Naive thymus-derived CD4-positive, alpha-beta T cell (primary cell): ENCODE results near the gene SYNE2. TPM values are rescaled to one million over a fixed set of nuclear protein-coding genes. Genes with fewer than 3 reads are reported as not detected.

ENCODE experiments used
- ATAC-seq: fragments of 150-1000 bp; cut with Tn5 transposase; 2 replicates; pipeline ENCODE4 v1.10.0; 2021; ENCODE audit warnings: mild to moderate bottlenecking, moderate library complexity
- CTCF ChIA-PET: fragments of 350-600 bp; sonication (Branson Sonifier 250); formaldehyde crosslinking; loops from one replicate; lab custom pipeline; 2021; ENCODE audit warnings: antibody characterized with exemption; lab: Charles Lee
- POLR2A ChIA-PET: fragments of 350-600 bp; sonication (Branson Sonifier 250); formaldehyde crosslinking; loops from one replicate; lab custom pipeline; 2021; ENCODE audit warnings: antibody characterized with exemption, inconsistent platforms; lab: Charles Lee
- DNase-seq, 9 donors: peaks; one replicate each; pipeline versions ENCODE4 v3.0.0 to v3.0.0-alpha.2; 2020 to 2022; ENCODE audit warnings: mixed read lengths in 1 of 9
- H3K27ac ChIP-seq: one replicate; pipeline ENCODE4 v1.7.0; 2013; ENCODE audit warnings: mild to moderate bottlenecking, low read depth, low read length, moderate library complexity
- H3K27me3 ChIP-seq, 2 donors: one replicate each; pipeline ENCODE4 v1.7.0; 2013; ENCODE audit warnings: low read length in 2 of 2, mild to moderate bottlenecking in 2 of 2, moderate library complexity in 2 of 2; ENCODE audit not compliant: control insufficient read depth in 2 of 2, insufficient read depth in 2 of 2
- H3K36me3 ChIP-seq, 3 experiments: 1 replicate in 2 of 3; 2 replicates in 1 of 3; pipeline ENCODE4 v1.7.0; 2013; ENCODE audit warnings: low read length in 3 of 3, mild to moderate bottlenecking in 3 of 3, moderate library complexity in 1 of 3; ENCODE audit not compliant: insufficient read depth in 3 of 3, control insufficient read depth in 2 of 3
- H3K4me1 ChIP-seq, 2 donors: one replicate each; pipeline ENCODE4 v1.7.0; 2013; ENCODE audit warnings: low read length in 2 of 2, mild to moderate bottlenecking in 2 of 2, moderate library complexity in 1 of 2; ENCODE audit not compliant: control insufficient read depth in 2 of 2, insufficient read depth in 2 of 2
- H3K4me3 ChIP-seq: 2 replicates; pipeline ENCODE4 v1.7.0; 2013; ENCODE audit warnings: mild to moderate bottlenecking, low read length
- H3K9me3 ChIP-seq, 3 experiments: 1 replicate in 2 of 3; 2 replicates in 1 of 3; pipeline ENCODE4 v1.7.0; 2013; ENCODE audit warnings: low read length in 3 of 3; ENCODE audit not compliant: control insufficient read depth in 2 of 3
- H3K27ac Mint-ChIP-seq, 9 donors: one replicate each; pipeline ENCODE4 v1.8.0; 2020 to 2022; ENCODE audit warnings: mixed read lengths in 9 of 9, mild to moderate bottlenecking in 8 of 9, moderate library complexity in 5 of 9, inconsistent platforms in 2 of 9
- H3K27me3 Mint-ChIP-seq, 5 donors: one replicate each; pipeline ENCODE4 v1.8.0; 2021 to 2022; ENCODE audit warnings: mixed read lengths in 5 of 5, mild to moderate bottlenecking in 1 of 5
- H3K36me3 Mint-ChIP-seq, 5 donors: one replicate each; pipeline ENCODE4 v1.8.0; 2020 to 2022; ENCODE audit warnings: mixed read lengths in 5 of 5, mild to moderate bottlenecking in 3 of 5, inconsistent platforms in 1 of 5
- H3K4me1 Mint-ChIP-seq, 7 donors: one replicate each; pipeline ENCODE4 v1.8.0; 2020 to 2022; ENCODE audit warnings: mixed read lengths in 7 of 7, mild to moderate bottlenecking in 3 of 7, inconsistent platforms in 1 of 7
- H3K4me3 Mint-ChIP-seq, 10 donors: one replicate each; pipeline ENCODE4 v1.8.0; 2020 to 2022; ENCODE audit warnings: mild to moderate bottlenecking in 10 of 10, mixed read lengths in 10 of 10, moderate library complexity in 6 of 10, inconsistent platforms in 2 of 10
- H3K9me3 Mint-ChIP-seq, 11 donors: one replicate each; pipeline ENCODE4 v1.8.0; 2020 to 2022; ENCODE audit warnings: mixed read lengths in 11 of 11, mild to moderate bottlenecking in 4 of 11, inconsistent platforms in 1 of 11, moderate library complexity in 1 of 11
- intact Hi-C, 2 donors: fragments of 100-400 bp; cut with micrococcal nuclease; formaldehyde crosslinking; loops; one replicate each; pipeline ENCODE4 v1.15.1; 2023
- polyA plus RNA-seq, 2 donors: library from polyadenylated mRNA; unstranded; fragments of 300-500 nt; fragmentation: Illumina TruSeq; gene quantifications; one replicate each; pipeline ENCODE4 v1.2.3, GENCODE V29; 2021
- total RNA-seq, 6 experiments: library from RNA in 5 of 6; stranded (reverse) in 5 of 6; gene quantifications; 1 replicate in 5 of 6; 2 replicates in 1 of 6; pipeline ENCODE4 v1.2.3 and lab custom pipeline; 2021 to 2026

SYNE2 gene
- total and polyA plus RNA-seq, 7 experiments from 2014 or later, result 22.4 to 170 (median 139) TPM

- peaks cover 0 to 33% (median 12%) of the 10 kb centered on the region in 5 donors for H3K36me3 Mint-ChIP-seq
- peak overlapping the region in 4 of 10 donors; percentile 1 to 45 (median 30) for H3K4me3 Mint-ChIP-seq
- Histone ChIP-seq H3K4me3 (no peak overlapping the region), H3K27me3 (no peaks in the 10 kb centered on the region), H3K27ac (no peak overlapping the region), H3K4me1 (peaks cover 10 to 22% of the 10 kb centered on the region in 2 donors), H3K9me3 (no peaks in the 10 kb centered on the region), H3K36me3 (no peaks in the 10 kb centered on the region)
- POLR2A ChIA-PET, result no interaction called here
- peak overlapping the region in 3 of 9 donors; percentile 3 to 42 (median 12) for H3K27ac Mint-ChIP-seq
- peak; percentile 59 for ATAC-seq
- CTCF ChIA-PET, result no interaction called here
- intact Hi-C loops, result loop anchor here in 1 of 2 donors (5.0 kb wide), 1 partner anchor 37 kb away; no protein-coding TSS in a partner anchor
- H3K9me3 Mint-ChIP-seq, result peaks cover 0 to 8% (median 0%) of the 10 kb centered on the region in 11 donors
- H3K4me1 Mint-ChIP-seq, result peaks cover 24 to 50% (median 38%) of the 10 kb centered on the region in 7 donors
- H3K27me3 Mint-ChIP-seq, result peaks cover 0 to 8% (median 0%) of the 10 kb centered on the region in 5 donors
- no peak for DNase-seq
Measured at GRCh38 chr14:63899953-63900352, 47.1 kb downstream of the SYNE2 start.

GRCh38 chr14:63901434-63902085 is 48.8 kb downstream of the SYNE2 start:
- CTCF ChIA-PET, result no interaction called here
- Histone ChIP-seq H3K4me3 (no peak overlapping the region), H3K27ac (no peak overlapping the region), H3K36me3 (no peaks in the 10 kb centered on the region), H3K9me3 (no peaks in the 10 kb centered on the region), H3K4me1 (peaks cover 10 to 22% of the 10 kb centered on the region in 2 donors), H3K27me3 (no peaks in the 10 kb centered on the region)
- Mint-ChIP-seq H3K4me1 (peaks cover 29 to 66% (median 47%) of the 10 kb centered on the region in 7 donors), H3K4me3 (peak overlapping the region in 1 of 10 donors; percentile 41), H3K36me3 (peaks cover 0 to 34% (median 12%) of the 10 kb centered on the region in 5 donors), H3K27ac (peak overlapping the region in 2 of 9 donors; percentile 12 to 65), H3K9me3 (peaks cover 0 to 8% (median 0%) of the 10 kb centered on the region in 11 donors), H3K27me3 (peaks cover 0 to 5% (median 0%) of the 10 kb centered on the region in 5 donors)
- no peak for ATAC-seq
- no peak for DNase-seq
- POLR2A ChIA-PET, result interaction anchor here (1.0 kb wide), 3 partner anchors 11 to 46 kb away, joined by 3 read pairs; no protein-coding TSS in a partner anchor
- intact Hi-C loops, result loop anchor here in 1 of 2 donors (5.0 kb wide), 1 partner anchor 36 kb away; no protein-coding TSS in a partner anchor

GRCh38 chr14:63902375-63902976 is 49.7 kb downstream of the SYNE2 start:
- DNase-seq (no peak), ATAC-seq (no peak)
- H3K4me1 ChIP-seq, result peaks cover 10 to 25% of the 10 kb centered on the region in 2 donors
- H3K4me3 Mint-ChIP-seq, result no peak overlapping the region
- peak overlapping the region in 6 of 9 donors; percentile 1 to 70 (median 58) for H3K27ac Mint-ChIP-seq
- POLR2A ChIA-PET, result interaction anchor here (1.0 to 1.2 kb wide), 3 partner anchors 9 to 47 kb away, joined by 3 read pairs; no protein-coding TSS in a partner anchor
- CTCF ChIA-PET, result interaction anchor here (0.6 to 1.3 kb wide), 2 partner anchors 46 to 76 kb away, joined by 3 to 5 read pairs; no protein-coding TSS in a partner anchor
- H3K27me3 ChIP-seq, result no peaks in the 10 kb centered on the region
- no peaks in the 10 kb centered on the region for H3K36me3 ChIP-seq
- peaks cover 0 to 31% (median 12%) of the 10 kb centered on the region in 5 donors for H3K36me3 Mint-ChIP-seq
- H3K9me3 ChIP-seq, result no peaks in the 10 kb centered on the region
- H3K9me3 Mint-ChIP-seq, result peaks cover 0 to 8% (median 0%) of the 10 kb centered on the region in 11 donors
- intact Hi-C loops, result loop anchor here in 1 of 2 donors (5.0 kb wide), 1 partner anchor 35 kb away; no protein-coding TSS in a partner anchor
- H3K4me1 Mint-ChIP-seq, result peaks cover 26 to 64% (median 44%) of the 10 kb centered on the region in 7 donors
- H3K27ac ChIP-seq, result no peak overlapping the region
- peaks cover 0 to 5% (median 0%) of the 10 kb centered on the region in 5 donors for H3K27me3 Mint-ChIP-seq
- no peak overlapping the region for H3K4me3 ChIP-seq

- Histone ChIP-seq H3K4me3 (no peak overlapping the region), H3K4me1 (peaks cover 10 to 33% of the 10 kb centered on the region in 2 donors), H3K9me3 (no peaks in the 10 kb centered on the region), H3K27me3 (no peaks in the 10 kb centered on the region), H3K36me3 (no peaks in the 10 kb centered on the region), H3K27ac (no peak overlapping the region)
- H3K4me1 Mint-ChIP-seq, result peaks cover 32 to 71% (median 58%) of the 10 kb centered on the region in 7 donors
- no peak overlapping the region for H3K27ac Mint-ChIP-seq
- H3K9me3 Mint-ChIP-seq, result peaks cover 0 to 8% (median 0%) of the 10 kb centered on the region in 11 donors
- DNase-seq, result no peak
- no peak for ATAC-seq
- ChIA-PET POLR2A (no interaction called here), CTCF (no interaction called here)
- no peak overlapping the region for H3K4me3 Mint-ChIP-seq
- intact Hi-C loops, result loop anchor here (5.0 kb wide), 3 partner anchors 33 to 42 kb away; no protein-coding TSS in a partner anchor
- peaks cover 0 to 5% (median 0%) of the 10 kb centered on the region in 5 donors for H3K27me3 Mint-ChIP-seq
- peaks cover 0 to 38% (median 12%) of the 10 kb centered on the region in 5 donors for H3K36me3 Mint-ChIP-seq
Measured at GRCh38 chr14:63904724-63905123, 51.9 kb downstream of the SYNE2 start.

- Histone ChIP-seq H3K27ac (no peak overlapping the region), H3K4me3 (no peak overlapping the region), H3K9me3 (no peaks in the 10 kb centered on the region), H3K27me3 (no peaks in the 10 kb centered on the region), H3K36me3 (no peaks in the 10 kb centered on the region), H3K4me1 (peaks cover 4 to 27% of the 10 kb centered on the region in 2 donors)
- intact Hi-C loops, result loop anchor here (5.0 kb wide), 2 partner anchors 37 to 43 kb away; no protein-coding TSS in a partner anchor
- Mint-ChIP-seq H3K36me3 (peaks cover 0 to 34% (median 10%) of the 10 kb centered on the region in 5 donors), H3K4me3 (no peak overlapping the region), H3K27ac (peak overlapping the region in 3 of 9 donors; percentile 9 to 65 (median 57)), H3K4me1 (peaks cover 27 to 71% (median 55%) of the 10 kb centered on the region in 7 donors), H3K27me3 (peaks cover 0 to 5% (median 0%) of the 10 kb centered on the region in 5 donors), H3K9me3 (peaks cover 0 to 4% (median 0%) of the 10 kb centered on the region in 11 donors)
- ATAC-seq (no peak), DNase-seq (no peak)
- ChIA-PET POLR2A (no interaction called here), CTCF (no interaction called here)
Measured at GRCh38 chr14:63905370-63905769, 52.6 kb downstream of the SYNE2 start.

GRCh38 chr14:63908667-63909264 is 56.0 kb downstream of the SYNE2 start:
- peaks cover 0 to 38% (median 19%) of the 10 kb centered on the region in 5 donors for H3K36me3 Mint-ChIP-seq
- peak overlapping the region in 6 of 9 donors; percentile 4 to 79 (median 54) for H3K27ac Mint-ChIP-seq
- Histone ChIP-seq H3K27me3 (no peaks in the 10 kb centered on the region), H3K9me3 (no peaks in the 10 kb centered on the region), H3K4me1 (peaks cover 0 to 14% of the 10 kb centered on the region in 2 donors), H3K4me3 (no peak overlapping the region), H3K27ac (no peak overlapping the region), H3K36me3 (peaks cover 0 to 12% (median 0%) of the 10 kb centered on the region in 3 experiments)
- no peaks in the 10 kb centered on the region for H3K9me3 Mint-ChIP-seq
- ChIA-PET POLR2A (interaction anchor here (0.6 to 2.0 kb wide), 5 partner anchors 32 to 195 kb away, joined by 3 to 7 read pairs (median 4); no protein-coding TSS in a partner anchor), CTCF (interaction anchor here (0.6 to 1.0 kb wide), 3 partner anchors 31 to 180 kb away, joined by 3 to 4 read pairs (median 3); no protein-coding TSS in a partner anchor)
- peaks cover 0 to 5% (median 0%) of the 10 kb centered on the region in 5 donors for H3K27me3 Mint-ChIP-seq
- peak overlapping the region in 9 of 10 donors; percentile 40 to 79 (median 71) for H3K4me3 Mint-ChIP-seq
- intact Hi-C loops, result loop anchor here (2.0 to 5.0 kb wide), 3 partner anchors 34 to 56 kb away; partner anchors contain the start of gene SYNE2 (in 1 of the 2)
- peaks cover 25 to 65% (median 48%) of the 10 kb centered on the region in 7 donors for H3K4me1 Mint-ChIP-seq
- no peak for ATAC-seq
- DNase-seq, result no peak
